Stimulated activated CD8-positive, alpha-beta memory T cell treated with anti-CD3 and anti-CD28 coated beads, Interleukin-7, amount 100 ng/mL, for 1 hour (primary cell): Measurements from ENCODE around the gene DYNC1I2.
"Not testable (repeated sequence)": the region's sequence is repeated elsewhere in the genome, so short reads cannot be mapped to it uniquely, and the experiment has no call there.

Experiments used
- DNase-seq, 2 donors: peaks; one replicate each; pipeline ENCODE4 v3.0.0-alpha.2; 2020; ENCODE audit warnings: low read depth in 2 of 2

Gene DYNC1I2

DNA sequence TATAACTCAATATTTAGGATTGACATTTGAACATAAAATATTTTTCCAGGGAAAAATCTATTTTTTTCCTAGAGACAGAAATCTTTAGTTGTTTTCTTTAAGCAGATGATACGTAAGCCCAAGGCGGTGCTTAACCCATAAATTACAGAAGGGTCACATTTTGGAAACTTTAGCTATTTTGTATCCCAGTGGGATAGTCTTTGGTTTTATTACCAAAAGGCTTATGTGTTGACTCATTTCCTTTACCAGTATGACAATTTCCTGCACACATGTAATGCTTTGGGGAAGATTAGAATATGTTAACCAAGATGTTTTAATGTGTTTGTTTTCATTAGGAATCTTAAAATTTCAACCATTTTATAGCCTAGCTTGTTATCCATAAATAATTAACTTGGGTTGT is 24.8 kb downstream of the DYNC1I2 start:
- no peak for DNase-seq

DNA sequence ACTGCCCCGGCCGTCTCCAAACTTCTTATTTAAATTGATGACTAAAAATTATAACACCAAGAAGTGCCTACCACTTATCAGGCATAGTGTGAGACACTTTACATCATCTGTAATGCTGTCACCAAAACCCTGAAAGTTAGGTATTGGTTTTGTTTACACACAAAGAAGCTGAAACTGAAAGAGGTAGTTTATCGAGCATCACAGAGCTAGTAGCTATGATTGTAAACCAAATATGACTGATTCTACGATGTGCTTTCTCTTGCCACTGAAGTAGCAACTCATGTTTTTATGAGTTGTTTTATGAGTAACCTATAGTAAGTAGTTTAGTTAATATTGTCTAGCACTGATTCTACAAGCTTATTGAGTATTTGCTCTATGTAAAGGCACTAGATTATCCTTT is 31.5 kb downstream of the DYNC1I2 start:
- DNase-seq = no peak

DNA sequence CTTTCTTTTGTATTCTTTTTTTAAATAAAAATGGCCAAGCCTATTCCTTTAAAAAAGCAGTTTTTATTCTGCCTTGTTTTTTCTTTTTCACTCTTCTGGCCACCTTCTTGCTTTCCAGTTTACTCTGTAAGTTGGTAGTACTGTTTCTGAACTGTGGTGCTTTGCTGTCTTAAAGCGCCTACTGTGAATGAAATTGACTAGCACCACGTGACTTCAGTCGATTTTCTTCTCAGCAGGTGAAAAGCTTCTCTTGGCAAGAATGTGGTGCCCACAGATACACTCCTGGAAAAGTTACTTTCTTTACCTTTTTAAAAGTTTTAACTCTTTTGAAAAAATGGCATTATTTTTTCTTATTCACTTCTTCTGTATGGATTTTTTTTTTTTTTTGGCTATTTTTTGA is 32.4 kb downstream of the DYNC1I2 start:
- no peak for DNase-seq

DNA sequence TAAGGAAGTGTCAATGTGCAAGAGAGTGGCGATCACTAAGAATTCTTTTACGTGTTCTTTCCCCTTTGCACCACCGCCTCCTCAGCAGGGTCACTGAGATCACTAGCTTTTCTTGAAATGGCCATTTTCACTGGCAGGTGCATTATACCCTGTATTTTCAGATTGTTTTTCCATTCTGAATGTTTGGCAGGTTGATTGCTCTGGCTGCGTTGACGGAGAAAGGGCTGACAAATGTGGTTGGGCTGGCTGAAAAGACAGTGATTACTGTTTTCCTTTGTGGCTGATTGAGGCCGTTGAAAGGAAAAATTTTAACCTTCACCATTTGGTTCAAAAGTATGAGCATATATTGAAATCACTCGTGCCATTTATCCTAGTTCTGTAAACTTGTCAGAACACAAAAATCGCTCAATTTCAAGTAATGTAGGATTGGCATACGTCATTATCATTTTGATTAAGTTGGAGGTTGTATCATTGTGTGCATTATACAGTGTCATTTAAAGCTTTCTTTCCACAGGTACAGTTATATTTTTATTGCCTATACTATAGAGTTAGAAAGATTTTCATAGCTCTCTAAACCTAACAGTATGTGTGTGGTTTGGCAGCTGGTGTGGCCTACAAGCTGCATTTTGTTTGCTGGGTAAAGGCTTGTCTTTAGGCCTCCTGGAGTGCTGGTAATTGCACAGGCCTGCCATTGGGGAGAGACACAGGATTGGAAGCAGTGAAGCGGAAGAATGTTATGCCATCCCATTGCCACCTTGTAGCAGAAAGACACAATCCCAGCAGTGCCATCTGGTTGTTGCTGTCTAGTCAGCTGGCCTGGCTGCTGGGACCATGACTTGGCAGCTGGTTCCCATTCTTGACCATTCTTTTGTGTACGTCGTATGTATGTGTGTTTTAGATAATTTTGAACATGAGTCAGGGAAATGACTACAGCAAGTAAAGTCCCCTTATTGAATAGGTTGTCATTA is 36.7 kb downstream of the DYNC1I2 start:
- DNase-seq = no peak

DNA sequence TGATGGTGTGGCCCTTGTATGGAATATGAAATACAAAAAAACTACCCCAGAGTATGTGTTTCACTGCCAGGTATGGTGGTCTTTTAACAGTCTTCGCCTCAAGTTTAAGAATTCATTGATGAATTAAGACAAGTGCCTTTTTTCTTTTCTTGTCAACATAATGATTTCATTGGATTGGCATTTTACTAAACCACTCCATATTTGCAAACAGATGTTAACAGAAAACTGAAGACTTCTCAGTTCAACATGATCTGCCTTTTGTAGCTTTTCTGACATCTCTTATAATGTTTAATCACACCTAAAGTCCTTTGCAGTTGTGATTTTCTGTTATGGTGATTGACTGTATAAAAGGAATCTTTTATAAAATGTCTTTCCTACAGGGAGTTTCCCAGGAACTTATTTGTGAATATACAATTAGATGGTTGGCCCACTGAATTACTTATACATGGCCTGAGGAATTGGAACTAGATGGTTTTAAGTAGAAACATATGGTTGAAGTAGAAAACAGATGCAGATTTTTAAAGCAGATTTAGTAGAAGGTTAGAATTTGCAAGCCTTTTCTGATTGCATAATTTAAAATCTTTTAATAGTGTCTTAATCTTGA is 39.7 kb downstream of the DYNC1I2 start:
- DNase-seq = no peak

DNA sequence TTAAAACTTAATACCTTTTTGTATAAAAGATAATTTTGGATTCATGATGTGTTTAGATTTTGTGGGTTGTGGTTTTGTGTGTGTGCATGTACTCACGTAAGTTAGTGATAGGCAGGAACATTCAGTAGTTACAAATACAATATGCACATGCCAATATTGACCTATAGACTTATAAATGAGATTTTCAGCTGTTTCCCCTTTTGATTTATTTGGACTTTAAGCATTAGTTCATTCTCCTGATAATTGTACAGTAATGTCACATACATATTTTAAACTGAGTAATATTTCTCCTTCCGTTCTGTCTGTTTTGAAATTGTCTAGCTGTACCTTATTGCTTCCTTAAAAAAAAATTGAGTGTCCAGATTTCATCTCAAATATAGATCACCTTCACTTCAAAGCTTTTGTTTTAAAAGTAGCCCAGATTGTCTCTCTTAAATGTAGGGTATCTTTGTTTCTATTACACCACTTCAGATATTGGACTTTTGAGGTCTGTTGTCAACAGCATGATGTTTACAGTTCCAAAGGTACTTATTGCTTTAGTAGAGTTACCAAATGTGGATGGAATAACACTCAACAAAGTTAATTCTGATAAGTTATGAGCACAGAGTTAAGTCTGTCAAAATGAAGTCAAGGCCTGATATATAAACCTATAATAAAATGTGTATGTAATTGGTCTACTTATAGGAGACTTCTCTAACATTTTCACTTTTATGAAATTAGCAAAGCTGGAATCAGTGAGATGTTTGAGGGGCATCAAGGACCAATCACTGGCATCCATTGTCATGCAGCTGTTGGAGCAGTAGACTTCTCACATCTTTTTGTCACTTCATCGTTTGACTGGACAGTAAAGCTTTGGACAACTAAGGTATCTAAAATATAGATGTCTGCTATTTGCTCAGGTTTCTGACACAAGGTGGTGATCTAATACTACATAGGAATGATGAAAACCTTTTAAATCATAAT is 42.0 kb downstream of the DYNC1I2 start:
- DNase-seq = no peak

DNA sequence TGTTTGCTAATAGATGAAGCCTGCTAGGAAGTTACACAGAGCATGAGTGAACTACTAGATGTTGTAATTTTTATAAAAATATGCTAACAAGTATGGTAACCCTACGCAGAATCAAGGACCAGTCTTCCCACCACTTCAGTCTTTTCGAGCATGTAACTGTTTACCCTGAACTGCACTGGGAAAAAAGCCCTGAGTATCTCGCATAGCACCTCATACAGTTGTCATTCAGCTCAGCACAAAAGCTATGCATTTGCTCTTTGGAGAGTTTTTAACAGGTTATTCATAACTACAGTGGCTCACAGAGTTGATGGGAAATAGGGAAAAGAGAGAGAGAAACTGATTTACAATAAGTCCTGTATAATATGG is 42.7 kb downstream of the DYNC1I2 start:
- DNase-seq = no peak

DNA sequence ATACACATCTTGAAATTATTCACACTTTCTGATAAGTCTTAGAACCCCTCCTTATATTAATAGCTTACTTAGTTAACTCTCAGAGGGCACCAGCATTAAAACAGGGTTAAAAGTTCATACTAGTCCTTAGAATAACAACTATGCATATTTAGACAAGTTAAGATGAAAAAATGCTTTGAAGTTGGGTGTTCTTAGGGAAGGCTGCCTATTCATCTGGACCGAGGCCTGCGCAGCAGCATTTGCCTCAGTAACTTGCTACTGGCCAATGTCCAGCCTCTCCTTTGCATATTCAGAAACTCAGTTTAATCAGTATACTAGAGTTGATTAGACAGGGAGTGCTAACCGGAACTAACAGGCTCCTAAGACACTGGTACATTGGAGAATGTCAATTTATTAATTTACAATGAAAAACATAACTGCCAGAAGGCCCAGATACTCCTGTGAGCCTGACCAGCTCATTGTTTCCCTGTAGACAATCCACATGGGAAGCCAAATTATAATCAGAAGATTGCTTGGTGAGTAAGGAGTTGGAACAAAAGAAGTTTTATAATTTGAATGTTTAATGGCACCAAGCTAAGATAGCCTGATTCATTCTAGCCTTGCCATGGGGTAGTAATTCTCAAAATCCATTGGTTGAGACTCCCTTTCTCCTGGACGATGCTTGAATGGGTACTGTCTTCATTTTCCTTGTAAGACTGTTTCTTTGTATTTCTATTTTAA is 48.9 kb downstream of the DYNC1I2 start:
- no peak for DNase-seq

DNA sequence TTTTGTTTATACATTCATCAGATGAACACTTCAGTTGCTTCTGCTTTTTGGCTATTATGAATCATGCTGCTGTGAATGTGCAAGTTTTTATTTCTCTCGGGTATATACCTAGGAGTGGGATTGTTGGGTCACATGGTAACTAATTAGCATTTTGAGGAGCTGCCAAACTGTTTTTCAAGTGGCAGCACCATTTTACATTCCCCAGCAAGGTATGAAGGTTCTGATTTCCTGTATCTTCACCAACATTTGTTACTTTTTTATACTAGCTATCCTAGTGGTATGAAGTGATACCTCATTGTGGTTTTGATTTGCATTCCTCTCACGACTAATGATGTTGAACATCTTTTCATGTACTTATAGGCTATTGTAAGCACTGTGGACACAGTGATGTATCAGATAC is 53.9 kb downstream of the DYNC1I2 start:
- no peak for DNase-seq

DNA sequence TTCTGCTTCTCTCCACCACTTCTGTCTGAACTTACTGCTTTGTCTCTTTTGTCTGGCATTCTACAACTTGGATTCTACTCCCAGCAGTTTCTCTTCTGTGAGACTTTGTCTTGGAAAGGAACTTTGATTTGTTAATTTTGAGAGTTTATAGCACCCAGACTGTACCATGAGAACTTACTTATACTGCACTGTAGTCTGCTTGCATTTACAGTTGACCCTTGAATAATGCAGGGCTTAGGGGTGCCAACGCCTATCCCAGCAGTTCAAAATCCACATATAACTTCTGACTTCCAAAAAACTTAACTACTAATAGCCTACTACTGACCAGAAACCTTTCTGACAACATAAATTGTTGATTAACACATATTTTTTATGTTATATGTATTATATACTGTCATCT is 55.5 kb downstream of the DYNC1I2 start:
- DNase-seq = no peak

DNA sequence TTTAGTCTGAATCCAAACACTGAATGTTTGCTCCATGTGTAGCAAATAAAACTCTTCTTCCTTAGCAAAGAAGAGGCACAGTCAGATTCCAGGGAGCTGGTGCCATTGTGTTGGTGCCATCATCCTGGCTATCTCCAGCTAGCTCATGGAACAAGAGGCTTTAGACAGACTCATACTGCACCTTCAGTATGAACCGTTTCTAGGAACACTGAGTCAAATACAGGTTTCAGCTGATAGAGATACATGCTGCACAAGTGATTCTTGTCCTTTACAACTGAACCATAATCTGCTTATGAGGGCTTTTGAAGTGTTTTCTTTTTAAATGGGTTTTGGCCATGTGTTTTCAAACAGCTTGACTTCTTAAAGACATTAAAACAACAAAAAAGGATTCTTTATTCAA is 57.9 kb downstream of the DYNC1I2 start:
- DNase-seq = no peak

DNA sequence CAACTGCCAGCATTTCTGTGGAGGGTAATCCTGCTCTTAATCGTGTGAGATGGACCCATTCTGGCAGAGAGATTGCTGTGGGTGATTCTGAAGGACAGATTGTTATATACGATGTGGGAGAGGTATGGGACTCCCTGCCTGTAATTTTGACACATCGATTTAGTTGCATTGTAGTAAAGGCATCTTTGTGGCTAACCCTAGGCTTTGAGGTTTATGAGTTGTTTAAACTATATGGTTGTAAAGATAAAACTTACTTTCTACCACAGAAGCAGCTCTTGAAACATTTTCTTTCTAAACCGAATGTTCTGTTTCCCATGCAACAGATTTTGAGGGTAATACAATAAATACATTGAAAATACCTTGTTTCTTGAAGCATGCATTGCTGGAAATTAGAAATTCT is 58.5 kb downstream of the DYNC1I2 start:
- no peak for DNase-seq

DNA sequence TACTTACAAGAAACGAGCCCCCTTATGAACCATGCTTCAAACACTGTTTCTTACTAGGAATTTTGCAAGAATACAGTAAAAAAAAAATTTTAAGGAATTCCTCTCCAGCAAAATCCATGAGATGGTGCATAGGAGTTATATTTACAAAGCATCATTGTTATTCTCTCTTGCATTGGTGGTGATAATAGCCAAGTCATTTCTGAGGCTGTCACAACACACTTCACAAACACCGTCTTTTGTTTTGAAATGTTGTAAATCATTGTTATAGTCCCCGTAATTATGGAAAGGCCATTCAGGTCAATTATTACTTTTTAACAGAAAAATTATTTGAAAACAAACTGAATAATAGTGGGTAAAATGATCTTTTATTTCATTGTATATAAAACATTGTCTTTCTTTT is 60.1 kb downstream of the DYNC1I2 start:
- no peak for DNase-seq

DNA sequence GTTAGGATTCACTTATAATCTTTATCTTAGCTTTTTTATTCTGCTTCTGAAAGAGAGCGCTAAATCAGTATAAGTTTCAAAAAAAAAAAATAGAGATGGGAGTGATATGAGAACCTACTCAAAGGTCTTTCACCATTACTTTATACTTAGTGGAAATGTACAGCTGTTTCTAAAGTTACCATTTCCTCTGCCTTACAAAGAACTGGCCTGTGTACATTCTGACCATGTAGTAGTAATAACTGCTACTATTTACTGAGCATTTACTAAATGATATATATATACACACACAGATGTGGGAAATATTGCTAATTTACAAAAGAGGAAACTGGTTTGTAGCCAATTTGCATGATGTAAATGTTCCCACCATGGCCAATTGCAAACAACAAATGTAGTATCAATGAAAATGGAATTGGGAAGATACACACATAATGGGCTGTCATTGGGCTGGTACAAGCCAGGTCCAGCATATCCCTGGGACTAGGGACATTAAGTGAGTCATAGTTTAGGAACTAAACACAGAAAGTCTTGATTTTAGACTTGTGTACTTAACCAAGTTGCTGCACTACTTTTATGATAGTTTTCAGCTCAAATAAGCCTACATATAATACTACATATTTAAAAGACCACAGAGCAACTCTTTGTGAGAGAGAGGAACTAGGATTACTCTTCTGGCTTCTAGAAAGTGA is 67.1 kb downstream of the DYNC1I2 start:
- no peak for DNase-seq

DNA sequence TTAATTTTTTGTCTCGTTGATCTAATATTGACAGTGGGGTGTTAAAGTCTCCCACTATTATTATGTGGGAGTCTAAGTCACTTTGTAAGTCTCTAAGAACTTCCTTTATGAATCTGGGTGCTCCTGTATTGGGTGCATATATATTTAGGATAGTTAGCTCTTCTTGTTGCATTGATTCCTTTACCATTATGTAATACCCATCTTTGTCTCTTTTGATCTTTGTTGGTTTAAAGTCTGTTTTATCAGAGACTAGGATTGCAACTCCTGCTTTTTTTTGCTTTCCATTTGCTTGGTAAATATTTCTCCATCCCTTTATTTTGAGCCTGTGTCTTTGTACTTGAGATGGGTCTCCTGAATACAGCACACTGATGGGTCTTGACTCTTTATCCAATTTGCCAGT is 71.5 kb downstream of the DYNC1I2 start:
- not testable (repeated sequence) for DNase-seq

DNA sequence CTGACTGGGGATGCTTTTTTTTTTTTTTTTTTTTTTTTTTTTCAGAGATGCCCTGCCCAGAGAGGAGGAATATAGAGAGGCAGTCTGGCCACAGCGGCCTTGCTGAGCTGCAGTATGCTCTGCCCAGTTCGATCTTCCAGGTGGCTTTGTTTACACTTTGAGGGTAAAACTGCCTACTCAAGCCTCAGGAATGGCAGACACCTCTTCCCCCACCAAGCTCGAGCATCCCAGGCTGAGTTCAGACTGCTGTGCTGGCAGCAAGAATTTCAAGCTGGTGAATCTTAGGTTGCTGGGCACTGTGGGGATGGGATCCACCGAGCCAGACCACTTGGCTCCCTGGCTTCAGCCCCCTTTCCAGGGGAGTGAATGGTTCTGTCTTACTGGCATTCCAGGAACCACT is 73.9 kb downstream of the DYNC1I2 start:
- not testable (repeated sequence) for DNase-seq

DNA sequence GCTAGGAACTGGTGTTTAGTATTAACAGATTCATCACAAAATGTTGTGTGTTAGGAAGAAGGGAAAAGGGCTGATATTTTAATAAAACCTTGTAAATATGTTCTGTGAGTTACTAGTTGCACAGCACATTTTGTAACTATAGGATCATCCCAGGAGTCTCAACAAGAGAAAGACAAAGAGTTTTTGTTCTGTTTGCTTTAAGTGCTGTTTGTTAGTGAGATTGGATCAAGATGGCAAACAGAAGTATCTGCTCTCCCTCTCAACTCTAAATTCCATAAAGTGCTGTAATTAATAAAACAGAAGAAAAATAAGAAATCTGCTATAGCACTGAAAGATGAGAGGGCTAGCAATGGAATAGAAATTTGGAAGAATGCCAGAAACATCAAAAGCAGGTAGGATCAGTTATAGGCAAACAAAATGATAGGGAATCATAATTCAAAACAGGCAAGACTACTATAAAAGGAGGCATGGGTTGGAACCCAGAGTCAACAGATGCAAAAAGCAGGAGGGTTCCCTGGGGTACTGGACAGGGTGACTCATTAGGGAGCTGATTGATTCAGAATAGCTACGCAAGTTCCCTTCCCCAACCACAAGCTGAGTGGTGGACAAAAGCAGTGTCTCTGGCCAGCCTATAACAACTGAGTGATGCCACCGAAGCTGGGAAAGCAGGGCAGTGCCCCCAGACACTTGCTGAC is 75.8 kb downstream of the DYNC1I2 start:
- no peak for DNase-seq

DNA sequence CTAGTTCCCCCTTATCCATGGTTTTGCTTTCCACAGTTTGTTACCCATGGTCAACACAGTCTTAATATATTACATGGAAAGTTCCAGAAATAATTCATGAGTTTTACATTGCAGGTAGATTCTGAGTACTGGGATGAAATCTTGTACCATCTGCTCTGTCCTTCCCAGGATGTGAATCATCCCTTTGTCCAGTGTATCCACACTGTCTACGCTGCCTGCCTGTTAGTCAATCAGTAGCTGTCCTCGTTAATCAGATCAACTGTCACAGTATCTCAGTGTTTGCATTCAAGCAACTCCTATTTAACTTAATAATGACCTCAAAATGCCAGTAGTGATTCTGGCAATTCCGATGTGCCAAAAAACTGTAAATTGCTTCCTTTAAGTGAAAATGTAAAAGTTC is 76.3 kb downstream of the DYNC1I2 start:
- DNase-seq = no peak

DNA sequence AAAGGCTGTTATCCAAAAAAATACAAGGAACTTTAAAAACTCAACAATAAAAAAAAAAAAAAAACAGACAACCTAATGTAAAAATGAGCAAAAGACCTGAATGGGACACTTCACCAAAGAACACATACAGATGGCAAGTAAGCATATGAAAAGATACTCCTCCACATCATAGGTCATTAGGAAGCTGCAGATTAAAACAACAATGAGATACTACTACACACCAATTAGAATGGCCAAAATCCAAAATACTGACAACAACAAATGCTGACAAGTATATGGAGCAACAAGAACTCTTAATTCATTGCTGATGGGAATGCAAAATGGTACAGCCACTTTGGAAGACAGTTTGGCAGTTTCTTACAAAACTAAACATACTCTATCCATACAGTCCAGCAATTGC is 84.2 kb downstream of the DYNC1I2 start:
- DNase-seq = no peak

DNA sequence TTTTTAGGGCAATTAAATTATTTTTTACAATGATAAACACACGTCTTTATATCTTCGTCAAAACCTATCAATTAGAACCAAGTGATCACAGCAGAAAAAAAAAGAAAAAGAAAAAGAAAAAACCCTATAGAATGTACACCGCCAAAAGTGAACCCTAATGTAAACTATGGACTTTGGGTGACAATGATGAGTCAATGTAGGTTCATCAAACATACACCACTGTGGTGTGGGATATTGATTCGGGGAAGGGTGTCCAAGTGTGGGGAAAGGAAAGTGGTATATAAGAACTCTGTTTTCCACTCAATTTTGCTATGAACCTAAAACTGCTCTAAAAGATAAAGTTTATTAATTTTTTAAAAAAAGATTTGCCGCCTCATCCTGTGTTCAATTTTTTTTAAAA is 85.1 kb downstream of the DYNC1I2 start:
- no peak for DNase-seq
